ENCODE data around the gene GFOD1.

DNA sequence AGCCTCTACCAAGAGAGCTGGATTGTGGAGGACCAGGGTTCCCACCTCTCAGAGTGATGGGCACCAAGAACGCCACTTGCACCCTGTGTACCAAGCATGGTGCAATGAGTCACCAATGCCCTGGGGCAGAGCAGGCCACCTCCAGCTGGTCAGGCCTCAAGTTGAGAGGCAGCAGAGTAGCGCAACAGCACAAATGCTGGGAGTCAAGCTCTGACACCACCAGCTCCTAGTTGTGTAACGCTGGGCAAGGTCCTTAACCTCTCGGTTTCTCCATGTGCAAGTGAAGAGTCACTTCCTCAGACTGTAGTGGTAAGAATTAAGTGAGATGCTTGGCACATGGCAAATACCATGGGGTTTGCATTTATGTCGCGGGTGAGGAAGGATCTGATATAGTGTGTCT, 25.6 kb downstream of the GFOD1 start:
- TF ChIP-seq POLR2A (IDR thresholded peaks at IDR 0.05), result no peak
- TF ChIP-seq, protein P1, sequence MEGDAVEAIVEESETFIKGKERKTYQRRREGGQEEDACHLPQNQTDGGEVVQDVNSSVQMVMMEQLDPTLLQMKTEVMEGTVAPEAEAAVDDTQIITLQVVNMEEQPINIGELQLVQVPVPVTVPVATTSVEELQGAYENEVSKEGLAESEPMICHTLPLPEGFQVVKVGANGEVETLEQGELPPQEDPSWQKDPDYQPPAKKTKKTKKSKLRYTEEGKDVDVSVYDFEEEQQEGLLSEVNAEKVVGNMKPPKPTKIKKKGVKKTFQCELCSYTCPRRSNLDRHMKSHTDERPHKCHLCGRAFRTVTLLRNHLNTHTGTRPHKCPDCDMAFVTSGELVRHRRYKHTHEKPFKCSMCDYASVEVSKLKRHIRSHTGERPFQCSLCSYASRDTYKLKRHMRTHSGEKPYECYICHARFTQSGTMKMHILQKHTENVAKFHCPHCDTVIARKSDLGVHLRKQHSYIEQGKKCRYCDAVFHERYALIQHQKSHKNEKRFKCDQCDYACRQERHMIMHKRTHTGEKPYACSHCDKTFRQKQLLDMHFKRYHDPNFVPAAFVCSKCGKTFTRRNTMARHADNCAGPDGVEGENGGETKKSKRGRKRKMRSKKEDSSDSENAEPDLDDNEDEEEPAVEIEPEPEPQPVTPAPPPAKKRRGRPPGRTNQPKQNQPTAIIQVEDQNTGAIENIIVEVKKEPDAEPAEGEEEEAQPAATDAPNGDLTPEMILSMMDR (IDR thresholded peaks at IDR 0.05), result no peak
